Measurements from ENCODE around the gene FBXL13.

Gene FBXL13

DNA sequence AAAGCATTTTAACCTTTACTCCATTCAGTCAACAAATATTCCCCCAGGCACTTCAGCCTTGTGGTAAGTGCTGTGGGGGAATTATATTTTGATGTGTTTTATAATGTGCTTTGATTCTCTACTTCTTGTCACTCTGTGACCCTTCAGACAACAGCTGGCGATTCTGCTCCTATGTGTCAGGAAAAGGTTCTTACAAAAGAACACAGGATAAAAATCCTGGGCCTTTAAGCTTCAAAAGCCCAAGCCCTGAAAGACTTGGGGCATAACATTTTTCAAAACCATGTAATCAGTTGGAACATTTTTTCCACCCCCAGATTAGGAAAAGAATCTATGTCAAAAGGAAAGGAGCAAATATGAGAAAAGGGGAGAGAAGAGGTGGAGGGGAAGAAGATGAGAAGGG lies 199.6 kb downstream of the FBXL13 start:
- DNase-seq (ENCODE audit: insufficient read length, low spot score), result no peak
- FAIRE-seq, result no peak
- TF ChIP-seq, protein P1, sequence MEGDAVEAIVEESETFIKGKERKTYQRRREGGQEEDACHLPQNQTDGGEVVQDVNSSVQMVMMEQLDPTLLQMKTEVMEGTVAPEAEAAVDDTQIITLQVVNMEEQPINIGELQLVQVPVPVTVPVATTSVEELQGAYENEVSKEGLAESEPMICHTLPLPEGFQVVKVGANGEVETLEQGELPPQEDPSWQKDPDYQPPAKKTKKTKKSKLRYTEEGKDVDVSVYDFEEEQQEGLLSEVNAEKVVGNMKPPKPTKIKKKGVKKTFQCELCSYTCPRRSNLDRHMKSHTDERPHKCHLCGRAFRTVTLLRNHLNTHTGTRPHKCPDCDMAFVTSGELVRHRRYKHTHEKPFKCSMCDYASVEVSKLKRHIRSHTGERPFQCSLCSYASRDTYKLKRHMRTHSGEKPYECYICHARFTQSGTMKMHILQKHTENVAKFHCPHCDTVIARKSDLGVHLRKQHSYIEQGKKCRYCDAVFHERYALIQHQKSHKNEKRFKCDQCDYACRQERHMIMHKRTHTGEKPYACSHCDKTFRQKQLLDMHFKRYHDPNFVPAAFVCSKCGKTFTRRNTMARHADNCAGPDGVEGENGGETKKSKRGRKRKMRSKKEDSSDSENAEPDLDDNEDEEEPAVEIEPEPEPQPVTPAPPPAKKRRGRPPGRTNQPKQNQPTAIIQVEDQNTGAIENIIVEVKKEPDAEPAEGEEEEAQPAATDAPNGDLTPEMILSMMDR (IDR thresholded peaks at IDR 0.05; ENCODE audit: insufficient read depth, missing control alignments), result no peak

DNA sequence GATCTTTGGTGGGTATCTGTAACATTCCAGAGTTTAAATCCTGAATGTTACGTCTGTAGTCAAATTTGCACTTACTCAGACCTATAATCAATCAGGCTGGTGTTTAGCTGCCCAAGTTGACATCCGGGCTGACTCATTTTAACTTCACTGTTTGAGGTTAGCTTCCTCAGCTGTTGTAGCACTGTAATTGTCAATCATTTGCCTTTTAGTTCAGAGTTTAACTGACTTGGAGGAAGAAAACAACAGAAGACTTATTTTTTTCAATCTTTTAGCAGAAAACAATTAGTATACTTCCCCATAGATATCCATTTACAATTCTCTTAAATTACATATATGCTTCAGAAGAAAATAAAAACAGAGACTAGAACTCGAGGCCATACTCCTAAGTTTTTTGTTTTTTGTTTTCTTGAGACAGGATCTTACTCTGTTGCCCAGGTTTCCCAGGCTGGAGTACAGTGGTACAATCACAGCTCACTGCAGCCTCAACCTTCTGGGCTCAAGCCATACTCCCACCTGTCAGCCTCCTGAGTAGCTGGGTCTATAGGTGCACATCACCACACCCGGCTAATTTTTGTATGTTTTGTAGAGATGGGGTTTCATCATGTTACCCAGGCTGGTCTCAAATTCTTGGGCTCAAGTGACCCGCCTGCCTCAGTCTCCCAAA lies 200.3 kb downstream of the FBXL13 start:
- DNase-seq (ENCODE audit: insufficient read length, low spot score), result no peak
- no peak for FAIRE-seq
- TF ChIP-seq, protein P1 (IDR thresholded peaks at IDR 0.05; ENCODE audit: insufficient read depth, missing control alignments), result no peak

- no peak for FAIRE-seq
- no peak for DNase-seq (ENCODE audit: insufficient read length, low spot score)
- TF ChIP-seq, protein P1 (IDR thresholded peaks at IDR 0.05; ENCODE audit: insufficient read depth, missing control alignments), result no peak
These were observed 201.0 kb downstream of the FBXL13 start for GRCh38 chr7:102873470-102874165.

GRCh38 chr7:102872460-102872859 lies 202.1 kb downstream of the FBXL13 start:
- DNase-seq (ENCODE audit: insufficient read length, low spot score) (no peak), FAIRE-seq (no peak)
- TF ChIP-seq, protein P1 (IDR thresholded peaks at IDR 0.05; ENCODE audit: insufficient read depth, missing control alignments), result no peak

- TF ChIP-seq, protein P1 (IDR thresholded peaks at IDR 0.05; ENCODE audit: insufficient read depth, missing control alignments), result no peak
- DNase-seq (ENCODE audit: insufficient read length, low spot score), result no peak
- FAIRE-seq, result no peak
These were observed 205.4 kb downstream of the FBXL13 start for GRCh38 chr7:102869195-102869594.

GRCh38 chr7:102866535-102867215 lies 207.9 kb downstream of the FBXL13 start:
- DNase-seq (ENCODE audit: insufficient read length, low spot score) (no peak), FAIRE-seq (no peak)
- TF ChIP-seq, protein P1 (IDR thresholded peaks at IDR 0.05; ENCODE audit: insufficient read depth, missing control alignments), result no peak
